K562 (cell line): Measurements from ENCODE around the gene TMOD3.

ENCODE experiments used
- CTCF ChIP-seq, 3 experiments: IDR thresholded peaks in 2 of 3; conservative IDR thresholded peaks in 1 of 3; 2 replicates each; pipeline ENCODE4 v1.5.1; 2011 to 2012; ENCODE audit warnings: low read length in 3 of 3, mild to moderate bottlenecking in 3 of 3, control low read depth in 2 of 3, improper control_type of control experiment in 1 of 3, inconsistent platforms in 1 of 3, low read depth in 1 of 3, mixed read lengths in 1 of 3, moderate library complexity in 1 of 3; ENCODE audit not compliant: insufficient read depth in 2 of 3
- EP400 ChIP-seq: fragments of 450-650 bp; IDR thresholded peaks from 2 replicates; pipeline ENCODE4 v1.6.1; 2017; ENCODE audit warnings: antibody characterized with exemption, mild to moderate bottlenecking, moderate library complexity
- ETV1 ChIP-seq: fragments of 450-650 bp; conservative IDR thresholded peaks from 2 replicates; pipeline ENCODE4 v1.6.1; 2016; ENCODE audit warnings: missing genetic modification characterization, control low read depth, low read depth, missing compliant biosample characterization
- MYC ChIP-seq, 2 experiments: fragments of 250-450 bp in 1 of 2; sonication (Bioruptor Pico) in 1 of 2; IDR thresholded peaks; 2 replicates each; pipeline versions ENCODE4 v1.5.1 to v1.6.1; 2012 to 2021; ENCODE audit warnings: low read depth in 2 of 2, borderline replicate concordance in 1 of 2, improper control_type of control experiment in 1 of 2, low read length in 1 of 2, mild to moderate bottlenecking in 1 of 2, moderate library complexity in 1 of 2
- POLR2A ChIP-seq: fragments of 450-650 bp; conservative IDR thresholded peaks from 2 replicates; pipeline ENCODE4 v1.6.1; 2016
- POLR2AphosphoS5 ChIP-seq: IDR thresholded peaks from 2 replicates; pipeline ENCODE4 v1.6.1; 2011; ENCODE audit warnings: mild to moderate bottlenecking, low read depth, low read length, moderate library complexity; ENCODE audit not compliant: control insufficient read depth, insufficient read depth
- RERE ChIP-seq: sonication (generic); formaldehyde crosslinking; IDR thresholded peaks from 2 replicates; pipeline ENCODE4 v1.8.0; 2023; ENCODE audit warnings: missing genetic modification reagents, mild to moderate bottlenecking, borderline replicate concordance
- REST ChIP-seq, 2 experiments: fragments of 450-650 bp; formaldehyde crosslinking in 1 of 2; IDR thresholded peaks; 2 replicates each; pipeline versions ENCODE4 v1.4.0 to v1.6.1; 2014 to 2020; ENCODE audit warnings: mild to moderate bottlenecking in 2 of 2, borderline replicate concordance in 1 of 2, low read depth in 1 of 2
- SMARCC2 ChIP-seq: fragments of 450-650 bp; IDR thresholded peaks from 2 replicates; pipeline ENCODE4 v1.6.1; 2017; ENCODE audit warnings: antibody characterized with exemption, moderate library complexity, mild to moderate bottlenecking, low read depth
- TFAP4 ChIP-seq: sonication (generic); formaldehyde crosslinking; IDR thresholded peaks from 2 replicates; pipeline ENCODE4 v1.8.0; 2022; ENCODE audit warnings: missing genetic modification reagents, mild to moderate bottlenecking, moderate library complexity, borderline replicate concordance
- U2AF1 ChIP-seq: fragments of 200-400 bp; formaldehyde crosslinking; optimal IDR thresholded peaks from 2 replicates; pipeline ENCODE3; 2017; ENCODE audit warnings: mild to moderate bottlenecking, low read depth, low read length, moderate library complexity
- ZNF124 ChIP-seq: sonication (generic); formaldehyde crosslinking; IDR thresholded peaks from 2 replicates; pipeline ENCODE4 v1.8.1; 2022; ENCODE audit warnings: missing genetic modification reagents
- TF ChIP-seq, protein P1 (sequence below): sonication (generic); formaldehyde crosslinking; IDR thresholded peaks from 2 replicates; pipeline ENCODE4 v1.8.1; 2023; ENCODE audit warnings: mild to moderate bottlenecking, missing genetic modification reagents

GRCh38 chr15:51793521-51794305, 35.7 kb upstream of the TMOD3 start:
- TF ChIP-seq CTCF (IDR thresholded peaks at IDR 0.05 in 2 of 3, conservative IDR thresholded peaks at IDR 0.05 in 1 of 3; ENCODE audit: insufficient read depth in 2 of 3, low read depth in 1 of 3, low read length in 3 of 3) (no peak), MYC (IDR thresholded peaks at IDR 0.05; ENCODE audit: low read depth, low read length) (no peak), MYC (CRISPR knock-in tag; IDR thresholded peaks at IDR 0.05; ENCODE audit: borderline replicate concordance, low read depth) (no peak), TFAP4 (CRISPR knock-in tag) (no peak), REST (IDR thresholded peaks at IDR 0.05; ENCODE audit: borderline replicate concordance) (no peak), REST (CRISPR knock-in tag; IDR thresholded peaks at IDR 0.05; ENCODE audit: low read depth) (no peak), POLR2AphosphoS5 (no peak), RERE (CRISPR knock-in tag) (no peak), SMARCC2 (no peak), ZNF124 (CRISPR knock-in tag) (no peak), U2AF1 (no peak), EP400 (no peak), POLR2A (no peak), ETV1 (tag) (no peak)
- TF ChIP-seq, protein P1, sequence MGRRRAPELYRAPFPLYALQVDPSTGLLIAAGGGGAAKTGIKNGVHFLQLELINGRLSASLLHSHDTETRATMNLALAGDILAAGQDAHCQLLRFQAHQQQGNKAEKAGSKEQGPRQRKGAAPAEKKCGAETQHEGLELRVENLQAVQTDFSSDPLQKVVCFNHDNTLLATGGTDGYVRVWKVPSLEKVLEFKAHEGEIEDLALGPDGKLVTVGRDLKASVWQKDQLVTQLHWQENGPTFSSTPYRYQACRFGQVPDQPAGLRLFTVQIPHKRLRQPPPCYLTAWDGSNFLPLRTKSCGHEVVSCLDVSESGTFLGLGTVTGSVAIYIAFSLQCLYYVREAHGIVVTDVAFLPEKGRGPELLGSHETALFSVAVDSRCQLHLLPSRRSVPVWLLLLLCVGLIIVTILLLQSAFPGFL (CRISPR knock-in tag) = no peak
